Ureter (tissue), 1 donor: ENCODE results near the gene POU1F1. TPM values are rescaled to one million over a fixed set of nuclear protein-coding genes. Genes with fewer than 3 reads are reported as not detected.
"Not testable (repeated sequence)": the region's sequence is repeated elsewhere in the genome, so short reads cannot be mapped to it uniquely, and the experiment has no call there.

Source experiments
- DNase-seq: peaks from one replicate; pipeline ENCODE4 v3.0.0-alpha.2; 2020; ENCODE audit warnings: low spot score
- total RNA-seq: library from RNA; stranded (reverse); gene quantifications from one replicate; pipeline ENCODE4 v1.2.4, GENCODE V29; 2023
- donor health status: DM: yes; HTN: yes; CAD: no.

POU1F1 gene
- total RNA-seq, 1 donor from 2014 or later = not detected

GRCh38 chr3:87250009-87250408, 26.4 kb downstream of the POU1F1 start:
- no peak for DNase-seq

DNA sequence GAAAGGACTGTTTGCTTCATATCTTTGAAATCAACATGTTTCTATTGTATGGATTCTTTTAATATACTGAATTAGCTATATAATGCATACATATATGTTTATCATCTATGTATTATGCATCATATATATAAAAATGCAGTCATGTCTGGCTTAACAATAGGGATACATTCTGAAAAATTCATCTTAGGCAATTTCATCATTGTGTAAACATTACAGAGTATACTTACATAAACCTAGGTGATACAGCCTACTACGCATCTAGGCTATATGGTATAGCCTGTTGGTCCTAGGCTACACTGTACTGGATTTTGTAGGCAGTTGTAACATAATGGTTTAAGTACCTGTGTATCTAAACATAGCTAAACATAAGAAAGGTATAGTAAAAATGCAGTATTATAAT, 27.6 kb downstream of the POU1F1 start:
- no peak for DNase-seq

DNA sequence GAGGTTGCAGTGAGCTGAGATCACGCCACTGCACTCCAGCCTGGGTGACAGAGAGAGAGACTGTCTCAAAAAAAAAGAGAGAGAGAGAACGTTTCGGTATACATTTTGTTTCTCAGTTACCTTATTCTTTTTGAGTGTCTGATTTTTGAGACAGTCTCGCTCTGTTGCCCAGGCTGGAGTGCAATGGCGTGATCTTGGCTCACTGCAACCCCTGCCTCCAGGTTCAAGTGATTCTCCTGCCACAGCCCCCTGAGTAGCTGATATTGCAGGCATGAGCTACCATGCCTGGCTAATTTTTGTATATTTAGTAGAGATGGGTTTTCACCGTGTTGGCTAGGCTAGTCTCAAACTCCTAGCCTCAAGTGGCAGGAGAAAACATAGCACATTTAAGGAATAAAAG, 28.2 kb downstream of the POU1F1 start:
- DNase-seq = not testable (repeated sequence)

GRCh38 chr3:87247430-87247773, 29.0 kb downstream of the POU1F1 start:
- DNase-seq = no peak

- DNase-seq = no peak
Measured at GRCh38 chr3:87246662-87247429, 29.5 kb downstream of the POU1F1 start.

DNA sequence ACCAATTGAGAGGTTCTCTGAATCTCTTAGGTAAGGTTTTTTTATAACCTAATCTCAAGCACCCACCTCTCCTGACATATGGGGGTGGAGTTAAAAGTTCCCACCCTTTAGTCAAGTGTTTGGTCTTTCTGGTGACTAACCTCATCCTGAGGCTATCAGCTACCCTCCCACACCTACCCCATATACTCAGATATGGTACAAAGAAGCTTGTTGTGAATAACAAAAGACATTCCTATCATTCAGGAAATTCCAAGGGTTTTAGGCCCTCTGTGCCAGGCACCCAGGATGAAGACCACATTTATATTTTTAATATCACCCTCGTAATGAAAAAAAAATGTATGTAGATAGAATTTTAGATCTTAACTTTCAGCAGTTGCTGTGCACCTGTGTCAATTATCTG, 40.3 kb downstream of the POU1F1 start:
- no peak for DNase-seq

GRCh38 chr3:87233805-87234204, 42.6 kb downstream of the POU1F1 start:
- DNase-seq = no peak

DNA sequence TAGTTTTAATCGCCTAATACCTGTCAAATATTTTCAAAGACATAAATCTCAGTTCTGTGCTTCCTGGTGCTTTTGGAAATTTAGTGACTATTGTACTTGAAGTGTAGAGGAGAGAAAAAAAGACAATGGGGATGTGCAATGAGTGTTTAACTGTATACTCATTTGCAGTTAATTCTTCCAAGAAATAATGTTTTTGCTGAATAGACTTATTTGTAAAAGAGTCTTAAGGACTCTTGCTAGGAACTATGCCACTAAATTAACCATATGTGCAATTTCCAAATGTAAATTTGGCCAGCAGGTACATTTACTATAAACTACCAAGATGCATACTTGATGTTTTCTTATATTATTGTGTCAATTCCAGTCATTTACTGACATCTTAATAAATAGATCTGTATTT, 47.3 kb downstream of the POU1F1 start:
- no peak for DNase-seq

DNA sequence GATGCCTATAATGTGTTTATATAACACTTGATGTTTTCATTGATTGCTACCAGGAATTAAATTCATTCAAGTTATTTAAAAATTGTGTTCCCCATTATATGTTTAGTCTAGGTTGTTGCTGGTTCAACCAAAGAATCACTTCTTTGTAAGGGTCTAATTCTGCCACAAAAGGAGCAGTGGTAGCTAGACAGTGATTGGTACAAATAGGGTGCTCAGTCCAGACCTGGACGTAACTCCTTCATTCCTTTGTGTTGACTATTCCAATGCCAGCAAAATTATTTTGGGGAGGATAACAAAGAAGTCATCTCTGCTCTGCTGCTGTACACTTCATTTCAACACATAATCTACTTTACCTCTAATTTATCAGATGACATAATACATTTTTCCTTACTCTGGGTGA, 48.1 kb downstream of the POU1F1 start:
- DNase-seq = no peak

GRCh38 chr3:87227835-87228144, 48.6 kb downstream of the POU1F1 start:
- DNase-seq = no peak

DNA sequence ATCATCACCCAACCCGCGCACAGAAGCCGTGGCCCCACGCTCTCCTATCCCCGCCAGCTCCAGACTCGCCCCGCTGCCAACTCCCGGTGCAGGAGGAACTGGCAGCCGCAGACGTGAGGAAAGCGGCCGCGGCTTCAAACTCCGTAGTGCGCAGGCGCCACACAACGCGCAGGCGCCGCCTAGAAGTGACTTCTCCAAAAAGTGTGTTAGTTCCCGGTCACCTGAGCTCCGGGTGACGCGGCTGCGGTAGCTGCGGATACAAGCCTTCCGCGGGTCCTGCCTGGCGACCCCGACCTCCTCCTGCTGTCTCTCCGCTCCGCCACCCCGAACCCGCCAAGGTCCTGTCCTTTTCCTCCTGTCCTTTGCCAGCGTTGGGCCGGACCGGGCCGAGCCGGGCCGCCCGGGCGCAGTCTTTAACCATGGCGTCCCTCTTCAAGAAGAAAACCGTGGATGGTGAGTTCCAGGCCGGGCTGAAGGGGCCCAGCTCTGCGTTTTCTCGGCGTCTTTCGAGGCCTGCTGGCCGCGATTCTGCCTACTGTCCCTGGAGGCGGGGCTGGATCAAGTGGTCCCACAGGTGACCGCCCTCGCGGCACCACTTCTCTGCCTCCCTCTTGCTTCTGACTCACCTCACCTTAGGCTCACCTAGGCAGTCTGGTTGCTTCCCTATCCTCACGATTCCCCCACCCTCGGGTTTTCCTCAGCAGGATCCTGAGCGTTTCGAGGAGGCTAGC, 49.1 kb downstream of the POU1F1 start, which contains the start of gene CHMP2B:
Gene CHMP2B (plus strand): TSS at position 206 of the 731 bp plus-strand sequence. CDS start 214 bp downstream, at position 420.
- DNase-seq = peak; percentile 95

GRCh38 chr3:87225659-87226058, 50.7 kb downstream of the POU1F1 start:
- DNase-seq = no peak

DNA sequence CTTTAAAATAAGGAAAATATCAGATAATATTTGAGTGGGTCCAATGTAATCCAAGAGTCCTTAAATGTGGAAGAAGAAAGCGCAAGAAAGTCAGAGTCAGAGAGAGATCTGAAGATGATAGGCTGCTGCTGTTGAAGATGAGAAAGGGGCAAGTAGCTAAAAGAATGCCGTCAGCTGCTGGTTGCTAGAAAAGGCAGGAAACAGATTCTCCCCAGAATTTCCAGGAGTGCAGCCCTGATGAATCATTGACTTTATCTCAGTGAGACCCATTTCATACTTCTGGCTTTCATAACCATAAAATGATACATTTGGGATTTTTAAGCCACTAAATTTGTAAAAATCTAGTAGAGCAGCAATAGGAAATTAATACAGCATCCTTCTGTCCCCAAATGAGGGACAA, 56.8 kb downstream of the POU1F1 start:
- DNase-seq = no peak

GRCh38 chr3:87218560-87218959, 57.8 kb downstream of the POU1F1 start:
- DNase-seq = no peak

Other genes starting within 250 kb of the POU1F1 start
- gene CHMP2B, start 49.3 kb downstream of the POU1F1 start, total RNA-seq = 49.7 TPM